GM23338 (cell line): ENCODE results near the gene CALY. TPM values are rescaled to one million over a fixed set of nuclear protein-coding genes. Genes with fewer than 3 reads are reported as not detected.

Experiments used
- ATAC-seq: fragments of 200-7000 bp; cut with Tn5 transposase; 3 replicates; pipeline ENCODE4 v1.9.1; 2020
- DNase-seq: peaks from one replicate; pipeline ENCODE4 v3.0.0-alpha.2; 2015; ENCODE audit warnings: low spot score
- H2AFZ ChIP-seq: fragments of 200-600 bp; sonication (generic); 2 replicates; pipeline ENCODE4 v1.8.0; 2016; ENCODE audit warnings: antibody characterized with exemption, mild to moderate bottlenecking, moderate library complexity
- H3F3A ChIP-seq: fragments of 200-600 bp; sonication (generic); replicated peaks from 2 replicates; pipeline ENCODE4 v1.8.0; 2017; ENCODE audit warnings: antibody characterized with exemption, mixed run types, low read depth
- H3K27ac ChIP-seq: fragments of 200-600 bp; sonication (generic); 2 replicates; pipeline ENCODE4 v1.6.1; 2016; ENCODE audit warnings: low read depth
- H3K27me3 ChIP-seq: fragments of 200-600 bp; sonication (generic); 2 replicates; pipeline ENCODE4 v1.8.0; 2016; ENCODE audit warnings: mild to moderate bottlenecking, mixed run types, moderate library complexity; ENCODE audit not compliant: insufficient read depth
- H3K36me3 ChIP-seq: fragments of 200-600 bp; sonication (generic); 2 replicates; pipeline ENCODE4 v1.8.0; 2016; ENCODE audit warnings: mild to moderate bottlenecking; ENCODE audit not compliant: insufficient read depth
- H3K4me1 ChIP-seq: fragments of 200-600 bp; sonication (generic); 2 replicates; pipeline ENCODE4 v1.8.0; 2016; ENCODE audit warnings: mild to moderate bottlenecking, moderate library complexity; ENCODE audit not compliant: insufficient read depth
- H3K4me2 ChIP-seq: fragments of 200-600 bp; sonication (generic); 2 replicates; pipeline ENCODE4 v1.7.1; 2017; ENCODE audit warnings: mixed run types
- H3K4me3 ChIP-seq: fragments of 200-600 bp; sonication (generic); 2 replicates; pipeline ENCODE4 v1.6.1; 2016; ENCODE audit warnings: mixed run types
- H3K79me2 ChIP-seq: fragments of 200-600 bp; sonication (generic); replicated peaks from 2 replicates; pipeline ENCODE4 v1.8.0; 2017; ENCODE audit warnings: mild to moderate bottlenecking; ENCODE audit not compliant: insufficient read depth
- H3K9me2 ChIP-seq: fragments of 200-600 bp; sonication (generic); 2 replicates; pipeline ENCODE4 v1.8.0; 2017; ENCODE audit not compliant: insufficient read depth
- H4K20me1 ChIP-seq: fragments of 200-600 bp; sonication (generic); replicated peaks from 2 replicates; pipeline ENCODE4 v1.8.0; 2017; ENCODE audit warnings: mild to moderate bottlenecking; ENCODE audit not compliant: insufficient read depth
- H3K27ac Mint-ChIP-seq: 2 replicates; pipeline ENCODE4 v1.8.0; 2020; ENCODE audit warnings: inconsistent platforms, mild to moderate bottlenecking, moderate library complexity, mixed read lengths
- H3K27me3 Mint-ChIP-seq: 3 replicates; pipeline ENCODE4 v1.8.0; 2022; ENCODE audit warnings: low read depth, mild to moderate bottlenecking, moderate library complexity, mixed read lengths, inconsistent platforms; ENCODE audit not compliant: insufficient read depth, poor library complexity
- H3K36me3 Mint-ChIP-seq: 3 replicates; pipeline ENCODE4 v1.8.0; 2021; ENCODE audit warnings: low read depth, mild to moderate bottlenecking, inconsistent platforms, moderate library complexity, mixed read lengths
- H3K4me1 Mint-ChIP-seq: 3 replicates; pipeline ENCODE4 v1.8.0; 2020; ENCODE audit warnings: mild to moderate bottlenecking, inconsistent platforms, mixed read lengths
- H3K4me3 Mint-ChIP-seq: 3 replicates; pipeline ENCODE4 v1.8.0; 2021; ENCODE audit warnings: moderate library complexity, mild to moderate bottlenecking, inconsistent platforms, mixed read lengths
- H3K9me3 Mint-ChIP-seq: 3 replicates; pipeline ENCODE4 v1.8.0; 2020; ENCODE audit warnings: moderate library complexity, mild to moderate bottlenecking, inconsistent platforms, mixed read lengths
- ETS1 ChIP-seq: IDR thresholded peaks from 2 replicates; pipeline ENCODE4 v1.6.1; 2016; ENCODE audit warnings: antibody characterized with exemption
- EZH2 ChIP-seq: fragments of 200-600 bp; sonication (generic); IDR thresholded peaks from one replicate; pipeline ENCODE4 v1.8.0; 2017; ENCODE audit warnings: antibody characterized with exemption, mild to moderate bottlenecking, low read depth; ENCODE audit not compliant: unreplicated experiment
- JUNB ChIP-seq: IDR thresholded peaks from one replicate; pipeline ENCODE4 v1.6.1; 2016; ENCODE audit warnings: antibody characterized with exemption; ENCODE audit not compliant: unreplicated experiment
- NANOG ChIP-seq: IDR thresholded peaks from 2 replicates; pipeline ENCODE4 v1.6.1; 2016; ENCODE audit warnings: antibody characterized with exemption, borderline replicate concordance
- POLR2AphosphoS5 ChIP-seq: IDR thresholded peaks from 2 replicates; pipeline ENCODE4 v1.6.1; 2016; ENCODE audit warnings: antibody characterized with exemption, low read depth
- REST ChIP-seq: IDR thresholded peaks from one replicate; pipeline ENCODE4 v1.6.1; 2018; ENCODE audit warnings: antibody characterized with exemption; ENCODE audit not compliant: unreplicated experiment
- STAT1 ChIP-seq: IDR thresholded peaks from one replicate; pipeline ENCODE4 v1.6.1; 2016; ENCODE audit warnings: antibody characterized with exemption; ENCODE audit not compliant: unreplicated experiment
- ZNF114 ChIP-seq: fragments of 250-450 bp; sonication (Bioruptor Pico); IDR thresholded peaks from 2 replicates; pipeline ENCODE4 v1.5.0; 2020; ENCODE audit warnings: mild to moderate bottlenecking, moderate library complexity
- ZNF331 ChIP-seq: fragments of 250-450 bp; sonication (Bioruptor Pico); IDR thresholded peaks from 2 replicates; pipeline ENCODE4 v1.5.0; 2020; ENCODE audit warnings: low read depth, mild to moderate bottlenecking, moderate library complexity
- polyA plus RNA-seq: library from polyadenylated mRNA; unstranded; fragments of >200 nt; fragmentation: Nextera tagmentation; extraction: Ambion mirVana; gene quantifications from 2 replicates; pipeline ENCODE4 v1.2.1, GENCODE V29; 2016
- total RNA-seq: library from RNA; depleted of rRNA; stranded (reverse); fragments of >200 nt; shearing (Covaris generic); gene quantifications from 2 replicates; pipeline ENCODE4 v1.2.3, GENCODE V29; 2014

Gene CALY
- total and polyA plus RNA-seq, 2 experiments from 2014 or later = 1.0 to 8.0 TPM

- Histone ChIP-seq H3K27me3 (no peaks in the 10 kb centered on the region), H3K27ac (no peak overlapping the region), H3K4me2 (no peak overlapping the region), H2AFZ (no peak overlapping the region), H3K4me3 (no peak overlapping the region), H3K79me2 (no peaks in the 10 kb centered on the region), H3K36me3 (no peaks in the 10 kb centered on the region), H3K9me2 (no peaks in the 10 kb centered on the region), H3F3A (0 out of 2 replicates have a peak, but pooled peaks cover 3% of the 10 kb centered on the region), H4K20me1 (no peaks in the 10 kb centered on the region), H3K4me1 (no peaks in the 10 kb centered on the region; the same call in 1 of the 2 replicates)
- Mint-ChIP-seq H3K9me3 (no peaks in the 10 kb centered on the region), H3K4me1 (peaks cover 2% of the 10 kb centered on the region; the same call in 2 of the 3 replicates), H3K27me3 (peaks cover 22% of the 10 kb centered on the region), H3K27ac (no peak overlapping the region), H3K36me3 (no peaks in the 10 kb centered on the region), H3K4me3 (no peak overlapping the region)
- no peak for TF ChIP-seq STAT1
- no peak for TF ChIP-seq ZNF331
- no peak for TF ChIP-seq JUNB
- no peak for TF ChIP-seq POLR2AphosphoS5
- TF ChIP-seq ZNF114 (CRISPR knock-in tag) = no peak
- TF ChIP-seq ETS1 = no peak
- DNase-seq (no peak), ATAC-seq (no peak)
Observed at GRCh38 chr10:133349577-133350011, 12.9 kb upstream of the CALY start.

- H3K27ac ChIP-seq = no peak overlapping the region
- Mint-ChIP-seq H3K4me1 (peaks cover 3% of the 10 kb centered on the region; the same call in 2 of the 3 replicates), H3K27ac (no peak overlapping the region), H3K36me3 (no peaks in the 10 kb centered on the region), H3K27me3 (peaks cover 22% of the 10 kb centered on the region), H3K4me3 (no peak overlapping the region; the same call in 2 of the 3 replicates), H3K9me3 (no peaks in the 10 kb centered on the region)
- H3K27me3 ChIP-seq = no peaks in the 10 kb centered on the region
- no peak overlapping the region for H2AFZ ChIP-seq
- H3K79me2 ChIP-seq = no peaks in the 10 kb centered on the region
- H3K9me2 ChIP-seq = no peaks in the 10 kb centered on the region
- 0 out of 2 replicates have a peak, but pooled peaks cover 3% of the 10 kb centered on the region for H3F3A ChIP-seq
- no peak overlapping the region for H3K4me2 ChIP-seq
- DNase-seq (no peak), ATAC-seq (no peak)
- no peak for TF ChIP-seq ZNF114 (CRISPR knock-in tag)
- TF ChIP-seq EZH2 = no peak
- TF ChIP-seq JUNB = no peak
- no peak for TF ChIP-seq REST
- no peak for TF ChIP-seq NANOG
- TF ChIP-seq ZNF331 = no peak
- TF ChIP-seq POLR2AphosphoS5 = no peak
- no peak overlapping the region for H3K4me3 ChIP-seq
- H4K20me1 ChIP-seq = no peaks in the 10 kb centered on the region
- no peaks in the 10 kb centered on the region; the same call in 1 of the 2 replicates for H3K4me1 ChIP-seq
- H3K36me3 ChIP-seq = no peaks in the 10 kb centered on the region
Observed at GRCh38 chr10:133349160-133349568, 12.5 kb upstream of the CALY start.
